Measurements from ENCODE around the gene RFNG.

The RFNG gene

GRCh38 chr17:82013772-82014321 lies 37.8 kb downstream of the RFNG start:
- DNase-seq (ENCODE audit: low spot score), result no peak

- DNase-seq (ENCODE audit: low spot score), result no peak
These were observed 38.3 kb downstream of the RFNG start for GRCh38 chr17:82013341-82013740.

- DNase-seq (ENCODE audit: low spot score), result no peak
These were observed 38.8 kb downstream of the RFNG start for GRCh38 chr17:82012640-82013295.

GRCh38 chr17:82012261-82012639 lies 39.4 kb downstream of the RFNG start:
- no peak for DNase-seq (ENCODE audit: low spot score)

GRCh38 chr17:82011617-82012187 lies 39.9 kb downstream of the RFNG start:
- no peak for DNase-seq (ENCODE audit: low spot score)

- DNase-seq (ENCODE audit: low spot score), result no peak
These were observed 40.8 kb downstream of the RFNG start for GRCh38 chr17:82010575-82011525.

- no peak for DNase-seq (ENCODE audit: low spot score)
These were observed 42.2 kb downstream of the RFNG start for GRCh38 chr17:82009413-82009812.

- DNase-seq (ENCODE audit: low spot score), result no peak
These were observed 42.6 kb downstream of the RFNG start for GRCh38 chr17:82008941-82009405.

GRCh38 chr17:82008258-82008940 lies 43.2 kb downstream of the RFNG start:
- DNase-seq (ENCODE audit: low spot score), result no peak

- no peak for DNase-seq (ENCODE audit: low spot score)
These were observed 43.9 kb downstream of the RFNG start for GRCh38 chr17:82007495-82008257.

- DNase-seq (ENCODE audit: low spot score), result no peak
These were observed 44.5 kb downstream of the RFNG start for GRCh38 chr17:82007228-82007494.

GRCh38 chr17:82006468-82007227 lies 45.0 kb downstream of the RFNG start:
- DNase-seq (ENCODE audit: low spot score), result no peak

- no peak for DNase-seq (ENCODE audit: low spot score)
These were observed 45.8 kb downstream of the RFNG start for GRCh38 chr17:82005701-82006348.

GRCh38 chr17:82004517-82005455 lies 46.8 kb downstream of the RFNG start:
- DNase-seq (ENCODE audit: low spot score), result no peak

GRCh38 chr17:82003411-82004381 lies 47.9 kb downstream of the RFNG start:
- DNase-seq (ENCODE audit: low spot score), result no peak

- DNase-seq (ENCODE audit: low spot score), result no peak
These were observed 50.0 kb downstream of the RFNG start for GRCh38 chr17:82001571-82002056.

GRCh38 chr17:82000803-82001570 lies 50.6 kb downstream of the RFNG start:
- no peak for DNase-seq (ENCODE audit: low spot score)
